Glomerular visceral epithelial cell (primary cell): ENCODE results near the gene HES6.

Source experiments
- DNase-seq: peaks from one replicate; pipeline ENCODE4 v3.0.0-alpha.2; 2016; ENCODE audit errors: extremely low spot score

The HES6 gene

DNA sequence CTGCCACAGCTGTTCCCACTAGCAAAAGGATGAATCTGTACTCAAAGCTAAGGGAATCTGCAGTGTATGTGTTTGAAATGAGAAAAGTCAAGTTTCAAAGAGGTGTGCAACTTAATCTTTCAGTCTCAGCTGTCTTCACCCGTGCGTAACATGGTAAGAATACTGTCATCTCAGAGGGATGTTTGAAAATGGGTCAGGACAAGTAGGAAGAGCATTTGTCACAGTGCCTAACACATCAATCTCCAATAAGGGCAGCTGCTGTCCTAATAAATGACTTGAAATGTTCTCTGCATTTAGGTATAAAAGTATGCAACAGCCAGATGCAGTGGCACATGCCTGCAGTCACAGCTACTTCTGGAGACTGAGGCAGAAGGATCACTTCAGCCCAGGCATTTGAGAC, 49.4 kb downstream of the HES6 start:
- no peak for DNase-seq
